ENCODE results near the gene KIF24.

Gene KIF24

DNA sequence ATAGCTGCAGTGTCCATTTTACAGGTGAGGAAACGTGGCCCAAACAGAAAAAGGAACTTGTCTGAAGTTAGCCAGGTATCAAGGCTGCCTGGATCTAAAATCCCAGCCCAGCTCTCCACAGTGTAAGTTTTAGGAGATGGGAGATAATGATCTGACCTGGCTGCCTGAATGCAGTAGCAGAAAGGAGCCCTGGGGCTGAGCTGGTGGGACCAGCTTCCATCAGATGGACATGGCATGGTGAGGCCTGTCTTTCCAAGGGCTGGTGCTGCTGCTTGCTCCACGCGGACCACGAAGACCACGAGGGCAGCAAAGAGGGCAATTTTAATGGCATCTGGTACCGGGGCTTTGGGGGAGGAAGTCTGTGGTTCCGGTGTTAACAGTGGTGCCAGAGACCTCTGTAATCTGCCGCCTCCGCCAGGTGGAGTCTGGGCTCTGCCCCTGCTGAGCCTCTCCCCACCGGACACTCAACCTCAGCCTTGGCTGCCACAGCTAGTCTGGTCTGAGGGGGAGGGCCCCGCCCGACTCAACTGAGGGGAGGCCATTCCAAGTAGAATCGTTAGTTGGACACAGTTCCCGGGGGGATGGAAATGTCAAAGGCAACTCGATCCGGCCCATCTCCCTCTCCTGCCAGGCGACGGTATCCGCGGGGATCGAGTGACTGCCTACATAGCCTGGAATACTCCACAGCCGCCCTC is 47.0 kb upstream of the KIF24 start:
- TF ChIP-seq, protein P1, sequence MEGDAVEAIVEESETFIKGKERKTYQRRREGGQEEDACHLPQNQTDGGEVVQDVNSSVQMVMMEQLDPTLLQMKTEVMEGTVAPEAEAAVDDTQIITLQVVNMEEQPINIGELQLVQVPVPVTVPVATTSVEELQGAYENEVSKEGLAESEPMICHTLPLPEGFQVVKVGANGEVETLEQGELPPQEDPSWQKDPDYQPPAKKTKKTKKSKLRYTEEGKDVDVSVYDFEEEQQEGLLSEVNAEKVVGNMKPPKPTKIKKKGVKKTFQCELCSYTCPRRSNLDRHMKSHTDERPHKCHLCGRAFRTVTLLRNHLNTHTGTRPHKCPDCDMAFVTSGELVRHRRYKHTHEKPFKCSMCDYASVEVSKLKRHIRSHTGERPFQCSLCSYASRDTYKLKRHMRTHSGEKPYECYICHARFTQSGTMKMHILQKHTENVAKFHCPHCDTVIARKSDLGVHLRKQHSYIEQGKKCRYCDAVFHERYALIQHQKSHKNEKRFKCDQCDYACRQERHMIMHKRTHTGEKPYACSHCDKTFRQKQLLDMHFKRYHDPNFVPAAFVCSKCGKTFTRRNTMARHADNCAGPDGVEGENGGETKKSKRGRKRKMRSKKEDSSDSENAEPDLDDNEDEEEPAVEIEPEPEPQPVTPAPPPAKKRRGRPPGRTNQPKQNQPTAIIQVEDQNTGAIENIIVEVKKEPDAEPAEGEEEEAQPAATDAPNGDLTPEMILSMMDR (IDR thresholded peaks at IDR 0.05; ENCODE audit: control extremely low read depth, extremely low read depth, low read depth, missing control alignments), result no peak
- DNase-seq (ENCODE audit: extremely low spot score), result peak; percentile 59
- ChIA-PET POLR2A (interaction anchor here (2.0 kb wide), 1 partner anchor 41 kb away, joined by 9 read pairs; no protein-coding TSS in a partner anchor), CTCF (interaction anchor here (1.0 to 9.0 kb wide), 10 partner anchors 9 to 303 kb away, joined by 3 to 162 read pairs (median 3); no protein-coding TSS in a partner anchor)

DNA sequence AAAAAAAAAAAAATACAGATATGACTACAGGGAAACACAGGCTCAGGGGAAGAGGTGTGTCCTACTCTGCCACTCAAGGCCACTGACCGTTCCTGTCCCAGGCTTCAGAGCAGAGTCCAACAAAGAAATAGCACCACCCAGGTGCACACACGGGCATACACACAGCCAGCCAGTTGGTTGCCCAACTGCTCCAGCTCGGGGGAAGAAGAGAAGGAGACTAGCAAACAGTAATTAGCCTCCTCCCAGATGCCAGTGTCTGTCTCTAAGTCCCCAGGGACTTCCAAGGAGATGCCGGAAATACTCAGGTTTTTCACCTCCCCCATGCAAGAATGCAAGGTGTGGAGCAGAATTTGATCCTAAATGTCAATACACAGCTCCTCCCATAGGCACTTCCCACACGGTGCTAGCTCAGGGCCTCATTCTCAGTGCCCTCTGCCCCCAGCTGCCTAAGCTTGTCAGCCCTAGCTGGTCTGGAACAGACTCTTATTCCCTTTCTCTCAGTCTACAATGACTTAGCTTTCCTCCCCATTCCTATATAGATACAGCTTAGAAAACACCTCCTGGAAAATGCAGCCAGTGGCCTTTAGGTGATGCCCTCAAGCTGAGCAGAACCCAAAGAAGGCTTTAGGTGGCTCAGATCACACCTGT is 46.0 kb upstream of the KIF24 start:
- POLR2A ChIA-PET, result no interaction called here
- CTCF ChIA-PET, result interaction anchor here (1.0 to 9.0 kb wide), 5 partner anchors 8 to 302 kb away, joined by 3 to 162 read pairs (median 3); no protein-coding TSS in a partner anchor
- TF ChIP-seq, protein P1 (IDR thresholded peaks at IDR 0.05; ENCODE audit: control extremely low read depth, extremely low read depth, low read depth, missing control alignments), result no peak
- DNase-seq (ENCODE audit: extremely low spot score), result no peak

GRCh38 chr9:34374339-34374738 is 45.3 kb upstream of the KIF24 start:
- CTCF ChIA-PET, result interaction anchor here (1.7 to 9.0 kb wide), 2 partner anchors 30 to 40 kb away, joined by 5 to 162 read pairs; no protein-coding TSS in a partner anchor
- POLR2A ChIA-PET, result interaction anchor here (0.8 kb wide), 1 partner anchor 42 kb away, joined by 3 read pairs; no protein-coding TSS in a partner anchor

DNA sequence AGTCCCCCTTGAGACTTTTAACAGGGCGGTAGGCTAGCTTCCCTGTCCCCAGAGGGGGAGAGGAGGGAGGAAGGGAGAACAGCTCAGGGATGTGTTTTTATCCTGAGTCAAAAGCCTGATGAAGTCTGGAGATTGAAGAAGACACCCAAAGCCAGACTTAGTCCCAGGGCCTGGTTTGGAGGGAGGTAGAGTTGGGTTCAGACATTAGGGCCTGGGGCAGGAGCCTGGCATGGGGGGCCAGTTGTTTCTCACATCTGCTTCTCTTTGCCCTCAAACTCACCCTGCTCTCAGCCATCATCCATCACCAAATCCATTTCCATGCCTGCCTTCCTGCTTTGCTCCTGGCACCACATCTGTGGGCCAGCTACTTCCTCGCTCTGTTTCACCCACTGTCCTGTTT is 44.7 kb upstream of the KIF24 start:
- TF ChIP-seq, protein P1 (IDR thresholded peaks at IDR 0.05; ENCODE audit: control extremely low read depth, extremely low read depth, low read depth, missing control alignments), result no peak
- ChIA-PET POLR2A (interaction anchor here (0.8 kb wide), 1 partner anchor 42 kb away, joined by 3 read pairs; no protein-coding TSS in a partner anchor), CTCF (interaction anchor here (1.7 to 9.0 kb wide), 2 partner anchors 30 to 40 kb away, joined by 5 to 162 read pairs; no protein-coding TSS in a partner anchor)
- DNase-seq (ENCODE audit: extremely low spot score), result no peak

More at GRCh38 chr9:34374339-34374738, 45.3 kb upstream of the KIF24 start:
- DNase-seq (ENCODE audit: extremely low spot score), result no peak
- TF ChIP-seq, protein P1 (IDR thresholded peaks at IDR 0.05; ENCODE audit: control extremely low read depth, extremely low read depth, low read depth, missing control alignments), result no peak

DNA sequence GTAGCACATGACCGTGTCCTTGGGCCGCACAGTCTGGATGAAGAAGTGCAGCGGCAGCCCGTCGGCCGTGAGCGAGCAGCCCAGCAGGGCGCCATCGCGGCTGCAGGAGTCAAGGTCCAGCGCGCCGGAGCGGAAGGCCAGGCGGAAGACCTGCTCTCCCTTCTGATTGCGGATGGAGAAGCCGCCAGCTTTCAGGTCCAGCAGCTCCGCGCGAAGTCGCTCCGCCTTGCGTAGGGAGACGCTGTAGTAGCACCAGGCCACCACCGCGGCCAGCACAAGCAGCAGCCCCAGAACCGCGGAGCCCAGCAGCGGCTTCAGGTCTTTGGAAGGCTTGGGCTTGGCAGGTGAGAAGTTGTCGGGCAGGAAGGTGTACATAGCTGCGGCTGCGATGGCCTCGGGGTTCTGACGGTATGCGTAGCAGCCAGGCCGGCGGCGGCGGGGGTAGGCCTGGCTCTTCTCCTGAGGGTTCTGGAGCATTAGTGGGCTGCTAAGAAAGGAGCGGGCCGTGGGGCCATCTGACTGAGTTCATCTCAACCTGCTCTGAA is 43.5 kb upstream of the KIF24 start:
- TF ChIP-seq, protein P1 (IDR thresholded peaks at IDR 0.05; ENCODE audit: control extremely low read depth, extremely low read depth, low read depth, missing control alignments), result no peak
- ChIA-PET CTCF (interaction anchor here (1.7 to 9.0 kb wide), 2 partner anchors 31 to 39 kb away, joined by 5 to 162 read pairs; no protein-coding TSS in a partner anchor), POLR2A (interaction anchor here (0.5 kb wide), 1 partner anchor 25 kb away, joined by 3 read pairs; no protein-coding TSS in a partner anchor)
- no peak for DNase-seq (ENCODE audit: extremely low spot score)

GRCh38 chr9:34371886-34372466 is 42.9 kb upstream of the KIF24 start:
- no peak for DNase-seq (ENCODE audit: extremely low spot score)
- ChIA-PET POLR2A (no interaction called here), CTCF (interaction anchor here (1.4 to 9.0 kb wide), 3 partner anchors 25 to 40 kb away, joined by 3 to 162 read pairs (median 11); no protein-coding TSS in a partner anchor)
- TF ChIP-seq, protein P1 (IDR thresholded peaks at IDR 0.05; ENCODE audit: control extremely low read depth, extremely low read depth, low read depth, missing control alignments), result no peak
